Loucy (cell line): ENCODE measurements around the gene GP1BA.

Experiments
- CTCF ChIP-seq: fragments of 200-600 bp; sonication (generic); conservative IDR thresholded peaks from 2 replicates; pipeline ENCODE4 v1.5.1; 2014; ENCODE audit warnings: mild to moderate bottlenecking, antibody characterized with exemption, low read length
- EZH2phosphoT487 ChIP-seq: fragments of 200-600 bp; IDR thresholded peaks from 2 replicates; pipeline ENCODE4 v1.6.1; 2018; ENCODE audit warnings: antibody characterized with exemption, mild to moderate bottlenecking, moderate library complexity, borderline replicate concordance

- TF ChIP-seq CTCF (no peak), EZH2phosphoT487 (no peak)
These were observed 5.5 kb downstream of the GP1BA start for GRCh38 chr17:4937553-4937952.
